Measurements from ENCODE around the gene SENP6. TPM values are rescaled to one million over a fixed set of nuclear protein-coding genes. Genes with fewer than 3 reads are reported as not detected.
"Not testable (repeated sequence)": the region's sequence is repeated elsewhere in the genome, so short reads cannot be mapped to it uniquely, and the experiment has no call there.

Gene SENP6
- polyA plus RNA-seq, 3 donors, result 22.3 to 43.9 (median 31.9) TPM

- peaks cover 17 to 36% of the 10 kb centered on the region in 2 donors for H3K36me3 ChIP-seq (replicated peaks in 1 of 2; ENCODE audit: control insufficient read depth in 1 of 2, insufficient read depth in 2 of 2, low read length in 2 of 2)
- H3K4me1 ChIP-seq (ENCODE audit: control insufficient read depth in 1 of 2, insufficient read depth in 2 of 2, low read length in 2 of 2); H3K4me1 Mint-ChIP-seq; H3K27me3 Mint-ChIP-seq (ENCODE audit: low read depth in 3 of 3); H3K4me3 ChIP-seq (replicated peaks in 1 of 3; ENCODE audit: low read depth in 2 of 3, low read length in 3 of 3); intact Hi-C loops (cut with micrococcal nuclease); H3K4me3 Mint-ChIP-seq; H3K9me3 ChIP-seq (replicated peaks in 1 of 2; ENCODE audit: control insufficient read depth in 1 of 2, insufficient read depth in 1 of 2, low read length in 2 of 2); DNase-seq; H2AFZ ChIP-seq (ENCODE audit: insufficient read depth, low read depth, low read length, poor library complexity, severe bottlenecking); H3K27ac Mint-ChIP-seq; H3K27me3 ChIP-seq (ENCODE audit: control insufficient read depth in 2 of 2, insufficient read depth in 2 of 2, low read length in 2 of 2); H3K9ac ChIP-seq (ENCODE audit: insufficient read depth, low read length, poor library complexity, severe bottlenecking); H3K4me2 ChIP-seq (replicated peaks; ENCODE audit: extremely low read depth, low read length, poor library complexity, severe bottlenecking); H3K9me3 Mint-ChIP-seq; H3K79me2 ChIP-seq (ENCODE audit: insufficient read depth, low read length); H4K20me1 ChIP-seq (ENCODE audit: insufficient read depth, low read length): not testable (repeated sequence)
- peak overlapping the region in 1 of 2 donors; percentile 26 for H3K27ac ChIP-seq (ENCODE audit: low read depth in 1 of 2, low read length in 2 of 2)
- H3K36me3 Mint-ChIP-seq, result peaks cover 46 to 71% of the 10 kb centered on the region in 2 donors
- 100% methylated on average over 2 of the region's 8 CpGs for WGBS (ENCODE audit: insufficient coverage)
Measured at GRCh38 chr6:75687937-75688336, 86.3 kb downstream of the SENP6 start.

- peaks cover 39 to 72% of the 10 kb centered on the region in 2 donors for H3K36me3 Mint-ChIP-seq
- no peak overlapping the region for H3K4me3 ChIP-seq (replicated peaks in 1 of 3; ENCODE audit: low read depth in 2 of 3, low read length in 3 of 3)
- H3K9me3 ChIP-seq (replicated peaks in 1 of 2; ENCODE audit: control insufficient read depth in 1 of 2, insufficient read depth in 1 of 2, low read length in 2 of 2), result no peaks in the 10 kb centered on the region
- DNase-seq, result no peak
- no peaks in the 10 kb centered on the region for H3K9me3 Mint-ChIP-seq
- TF ChIP-seq CTCF (IDR thresholded peaks at IDR 0.05), result no peak
- no peak overlapping the region for H3K9ac ChIP-seq (ENCODE audit: insufficient read depth, low read length, poor library complexity, severe bottlenecking)
- H3K27ac Mint-ChIP-seq, result no peak overlapping the region
- WGBS (ENCODE audit: insufficient coverage), result 100% methylated on average over 1 of the region's 7 CpGs
- H3K27ac ChIP-seq (ENCODE audit: low read depth in 1 of 2, low read length in 2 of 2), result no peak overlapping the region
- intact Hi-C loops (cut with micrococcal nuclease), result no loop called here
- peaks cover 18 to 43% of the 10 kb centered on the region in 2 donors for H3K36me3 ChIP-seq (replicated peaks in 1 of 2; ENCODE audit: control insufficient read depth in 1 of 2, insufficient read depth in 2 of 2, low read length in 2 of 2)
- H3K4me3 Mint-ChIP-seq, result no peak overlapping the region
- H3K79me2 ChIP-seq (ENCODE audit: insufficient read depth, low read length), result no peaks in the 10 kb centered on the region
- H3K4me1 Mint-ChIP-seq, result peaks cover 3% of the 10 kb centered on the region
- H3K4me2 ChIP-seq (replicated peaks; ENCODE audit: extremely low read depth, low read length, poor library complexity, severe bottlenecking), result no peak overlapping the region
- no peaks in the 10 kb centered on the region for H3K27me3 Mint-ChIP-seq (ENCODE audit: low read depth in 3 of 3)
- no peaks in the 10 kb centered on the region for H3K27me3 ChIP-seq (ENCODE audit: control insufficient read depth in 2 of 2, insufficient read depth in 2 of 2, low read length in 2 of 2)
- H2AFZ ChIP-seq (ENCODE audit: insufficient read depth, low read depth, low read length, poor library complexity, severe bottlenecking), result no peak overlapping the region
- H4K20me1 ChIP-seq (ENCODE audit: insufficient read depth, low read length), result no peaks in the 10 kb centered on the region
- no peaks in the 10 kb centered on the region for H3K4me1 ChIP-seq (ENCODE audit: control insufficient read depth in 1 of 2, insufficient read depth in 2 of 2, low read length in 2 of 2)
Measured at GRCh38 chr6:75689576-75689975, 87.9 kb downstream of the SENP6 start.

Measured in CD14-positive monocyte (primary cell).